Coronary artery (tissue), 2 donors: ENCODE data around the gene BAG3.

Source experiments
- DNase-seq: peaks from one replicate; pipeline ENCODE4 v3.0.0-alpha.2; 2017; ENCODE audit warnings: low spot score
- H3K27ac ChIP-seq, 2 donors: fragments of 200-600 bp; sonication (generic); one replicate each; pipeline ENCODE4 v1.5.1; 2016 to 2019
- H3K4me3 ChIP-seq: fragments of 200-600 bp; sonication (generic); 2 replicates; pipeline ENCODE4 v1.5.1; 2016; ENCODE audit warnings: mild to moderate bottlenecking, moderate library complexity
- CTCF ChIP-seq: fragments of 200-600 bp; sonication (generic); IDR thresholded peaks from one replicate; pipeline ENCODE4 v1.5.1; 2019; ENCODE audit warnings: antibody characterized with exemption

BAG3 gene

GRCh38 chr10:119667562-119668328 lies 16.6 kb downstream of the BAG3 start:
- H3K27ac ChIP-seq, result peak overlapping the region; percentile 81 to 89
- peak overlapping the region; percentile 54 for H3K4me3 ChIP-seq
- peak; percentile 91 for DNase-seq
- no peak for TF ChIP-seq CTCF

- no peak for DNase-seq
- Histone ChIP-seq H3K27ac (peak overlapping the region; percentile 81 to 89), H3K4me3 (peak overlapping the region; percentile 54)
- no peak for TF ChIP-seq CTCF
Observed at GRCh38 chr10:119668461-119668860, 17.3 kb downstream of the BAG3 start.

- Histone ChIP-seq H3K27ac (peak overlapping the region in 1 of 2 donors; percentile 89), H3K4me3 (no peak overlapping the region)
- no peak for DNase-seq
- no peak for TF ChIP-seq CTCF
Observed at GRCh38 chr10:119669331-119669730, 18.2 kb downstream of the BAG3 start.

- no peak for DNase-seq
- peak overlapping the region in 1 of 2 donors; percentile 89 for H3K27ac ChIP-seq
- H3K4me3 ChIP-seq, result no peak overlapping the region
- no peak for TF ChIP-seq CTCF
Observed at GRCh38 chr10:119669975-119670640, 18.9 kb downstream of the BAG3 start.

- Histone ChIP-seq H3K27ac (no peak overlapping the region), H3K4me3 (no peak overlapping the region)
- no peak for TF ChIP-seq CTCF
- no peak for DNase-seq
Observed at GRCh38 chr10:119670717-119671116, 19.5 kb downstream of the BAG3 start.

GRCh38 chr10:119671381-119671780 lies 20.2 kb downstream of the BAG3 start:
- no peak for TF ChIP-seq CTCF
- Histone ChIP-seq H3K4me3 (no peak overlapping the region), H3K27ac (no peak overlapping the region)
- DNase-seq, result no peak

- no peak for TF ChIP-seq CTCF
- H3K27ac ChIP-seq, result no peak overlapping the region
Observed at GRCh38 chr10:119672291-119672690, 21.1 kb downstream of the BAG3 start.

More at GRCh38 chr10:119672291-119672690, 21.1 kb downstream of the BAG3 start:
- DNase-seq, result no peak
- no peak overlapping the region for H3K4me3 ChIP-seq
